Fibroblast of skin of left biceps (primary cell): Measurements from ENCODE around the gene ADAM19.
A peak's percentile ranks its signal among the peaks of the same experiment; 100 is the strongest.
"Not testable (repeated sequence)": the region's sequence is repeated elsewhere in the genome, so short reads cannot be mapped to it uniquely, and the experiment has no call there.

Experiments used
- DNase-seq, 2 experiments: peaks; one replicate each; pipeline ENCODE4 v3.0.0-alpha.2; 2013; ENCODE audit warnings: low read depth in 2 of 2

ADAM19 gene

GRCh38 chr5:157486861-157487260 lies 88.7 kb downstream of the ADAM19 start:
- no peak for DNase-seq

- no peak for DNase-seq
These were observed 89.3 kb downstream of the ADAM19 start for GRCh38 chr5:157486221-157486681.

- no peak for DNase-seq
These were observed 89.8 kb downstream of the ADAM19 start for GRCh38 chr5:157485811-157486210.

GRCh38 chr5:157485340-157485739 lies 90.2 kb downstream of the ADAM19 start:
- DNase-seq, result no peak

GRCh38 chr5:157484768-157485167 lies 90.8 kb downstream of the ADAM19 start:
- no peak for DNase-seq

- DNase-seq, result not testable (repeated sequence)
These were observed 92.9 kb downstream of the ADAM19 start for GRCh38 chr5:157482702-157483101.

GRCh38 chr5:157481666-157482065 lies 93.9 kb downstream of the ADAM19 start:
- DNase-seq, result no peak

- DNase-seq, result no peak
These were observed 94.3 kb downstream of the ADAM19 start for GRCh38 chr5:157481265-157481664.

- no peak for DNase-seq
These were observed 95.7 kb downstream of the ADAM19 start for GRCh38 chr5:157479612-157480510.

- DNase-seq, result no peak
These were observed 96.4 kb downstream of the ADAM19 start for GRCh38 chr5:157479166-157479565.

GRCh38 chr5:157478726-157479125 lies 96.8 kb downstream of the ADAM19 start:
- no peak for DNase-seq

- DNase-seq, result no peak
These were observed 97.6 kb downstream of the ADAM19 start for GRCh38 chr5:157477814-157478494.

- DNase-seq, result peak; percentile 36 to 45
These were observed 98.7 kb downstream of the ADAM19 start for GRCh38 chr5:157476702-157477408.

GRCh38 chr5:157475432-157475831 lies 100.1 kb downstream of the ADAM19 start:
- DNase-seq, result no peak

GRCh38 chr5:157473383-157474320 lies 101.9 kb downstream of the ADAM19 start:
- no peak for DNase-seq

GRCh38 chr5:157471709-157472108 lies 103.9 kb downstream of the ADAM19 start:
- DNase-seq, result no peak

GRCh38 chr5:157470631-157471030 lies 104.9 kb downstream of the ADAM19 start:
- no peak for DNase-seq

GRCh38 chr5:157469687-157470086 lies 105.9 kb downstream of the ADAM19 start:
- DNase-seq, result no peak

GRCh38 chr5:157469073-157469472 lies 106.5 kb downstream of the ADAM19 start:
- DNase-seq, result no peak

GRCh38 chr5:157468293-157468965 lies 107.1 kb downstream of the ADAM19 start:
- no peak for DNase-seq
